Neural cell (in vitro differentiated cells): ENCODE measurements around the gene MON1A. TPM values are rescaled to one million over a fixed set of nuclear protein-coding genes. Genes with fewer than 3 reads are reported as not detected.

ENCODE experiments used
- H2AFZ ChIP-seq: fragments of 200-600, 300-800 bp; sonication (generic), shearing (Covaris generic); 2 replicates; pipeline ENCODE4 v1.6.0; 2014; ENCODE audit warnings: low read depth, mild to moderate bottlenecking, antibody characterized with exemption, low read length, moderate library complexity
- H3F3A ChIP-seq: fragments of 200-600 bp; shearing (Covaris generic); 2 replicates; pipeline ENCODE4 v1.6.1; 2016; ENCODE audit warnings: mild to moderate bottlenecking, moderate library complexity, mixed read lengths, antibody characterized with exemption, low read length; ENCODE audit not compliant: insufficient read depth, poor library complexity, severe bottlenecking
- H3K27ac ChIP-seq: fragments of 200-600, 300-800 bp; sonication (generic), shearing (Covaris generic); 2 replicates; pipeline ENCODE4 v1.5.1; 2014; ENCODE audit warnings: mild to moderate bottlenecking, low read length, moderate library complexity
- H3K27me3 ChIP-seq: fragments of 300-800, 200-600 bp; sonication (generic), shearing (Covaris generic); 2 replicates; pipeline ENCODE4 v1.6.0; 2014; ENCODE audit warnings: mild to moderate bottlenecking, low read depth, low read length, moderate library complexity; ENCODE audit not compliant: insufficient read depth
- H3K36me3 ChIP-seq: fragments of 300-800, 200-600 bp; sonication (generic), shearing (Covaris generic); 2 replicates; pipeline ENCODE4 v1.5.1; 2014; ENCODE audit warnings: mild to moderate bottlenecking, antibody characterized with exemption, low read length, moderate library complexity; ENCODE audit not compliant: insufficient read depth
- H3K4me2 ChIP-seq: fragments of 300-800, 200-600 bp; sonication (generic), shearing (Covaris generic); 2 replicates; pipeline ENCODE4 v1.6.0; 2014; ENCODE audit warnings: mild to moderate bottlenecking, low read length
- H3K4me3 ChIP-seq: fragments of 300-800, 200-600 bp; sonication (generic), shearing (Covaris generic); 2 replicates; pipeline ENCODE4 v1.5.1; 2014; ENCODE audit warnings: mild to moderate bottlenecking, low read length, moderate library complexity
- H3K79me2 ChIP-seq: fragments of 200-600 bp; shearing (Covaris generic); replicated peaks from 2 replicates; pipeline ENCODE4 v1.6.0; 2014; ENCODE audit warnings: mild to moderate bottlenecking, low read length, moderate library complexity; ENCODE audit not compliant: insufficient read depth
- H3K9ac ChIP-seq: fragments of 300-800, 200-600 bp; sonication (generic), shearing (Covaris generic); 2 replicates; pipeline ENCODE4 v1.6.1; 2016; ENCODE audit warnings: mild to moderate bottlenecking, low read length, mixed read lengths
- H3K9me2 ChIP-seq: fragments of 200-600 bp; shearing (Covaris generic); 2 replicates; pipeline ENCODE4 v1.6.1; 2016; ENCODE audit warnings: mild to moderate bottlenecking, low read length, mixed read lengths; ENCODE audit not compliant: insufficient read depth
- H3K9me3 ChIP-seq: fragments of 200-600, 300-800 bp; sonication (generic), shearing (Covaris generic); 2 replicates; pipeline ENCODE4 v1.6.1; 2016; ENCODE audit warnings: mild to moderate bottlenecking, mixed run types, low read length, moderate library complexity, mixed read lengths
- H4K20me1 ChIP-seq: fragments of 200-600 bp; shearing (Covaris generic); 2 replicates; pipeline ENCODE4 v1.6.1; 2016; ENCODE audit warnings: mild to moderate bottlenecking, mixed run types; ENCODE audit not compliant: insufficient read depth
- CTCF ChIP-seq: fragments of 450-650 bp; IDR thresholded peaks from 2 replicates; pipeline ENCODE4 v1.5.1; 2014; ENCODE audit warnings: antibody characterized with exemption, mild to moderate bottlenecking, moderate library complexity; ENCODE audit not compliant: poor library complexity, severe bottlenecking
- EP300 ChIP-seq: fragments of 450-650 bp; conservative IDR thresholded peaks from 2 replicates; pipeline ENCODE4 v1.6.1; 2014; ENCODE audit warnings: antibody characterized with exemption, mild to moderate bottlenecking, moderate library complexity; ENCODE audit not compliant: poor library complexity, severe bottlenecking
- EZH2 ChIP-seq: fragments of 200-600, 300-800 bp; shearing (Covaris generic), sonication (generic); IDR thresholded peaks from 2 replicates; pipeline ENCODE4 v1.6.1; 2014; ENCODE audit warnings: antibody characterized with exemption, low read length, borderline replicate concordance, mild to moderate bottlenecking; ENCODE audit not compliant: insufficient read depth, poor library complexity, severe bottlenecking
- MXI1 ChIP-seq: fragments of 450-650 bp; conservative IDR thresholded peaks from 2 replicates; pipeline ENCODE4 v1.6.1; 2014; ENCODE audit warnings: antibody characterized with exemption, mild to moderate bottlenecking; ENCODE audit not compliant: poor library complexity, severe bottlenecking
- POLR2AphosphoS5 ChIP-seq: IDR thresholded peaks from 2 replicates; pipeline ENCODE4 v1.6.1; 2012
- RAD21 ChIP-seq: fragments of 450-650 bp; conservative IDR thresholded peaks from 2 replicates; pipeline ENCODE4 v1.6.1; 2014; ENCODE audit warnings: antibody characterized with exemption, mild to moderate bottlenecking, moderate library complexity
- REST ChIP-seq: IDR thresholded peaks from 2 replicates; pipeline ENCODE4 v1.6.1; 2012; ENCODE audit warnings: borderline replicate concordance
- SMC3 ChIP-seq: fragments of 450-650 bp; conservative IDR thresholded peaks from 2 replicates; pipeline ENCODE4 v1.6.1; 2014; ENCODE audit warnings: antibody characterized with exemption, mild to moderate bottlenecking, moderate library complexity; ENCODE audit not compliant: poor library complexity
- TAF1 ChIP-seq: IDR thresholded peaks from 2 replicates; pipeline ENCODE4 v1.6.1; 2012; ENCODE audit warnings: low read depth
- polyA plus RNA-seq: library from polyadenylated mRNA; depleted of rRNA; stranded (reverse); fragments of >200 nt; gene quantifications from 2 replicates; pipeline ENCODE4 v1.2.3, GENCODE V29; 2014

The MON1A gene
- polyA plus RNA-seq, 1 donor from 2014 or later: 35.4 TPM

DNA sequence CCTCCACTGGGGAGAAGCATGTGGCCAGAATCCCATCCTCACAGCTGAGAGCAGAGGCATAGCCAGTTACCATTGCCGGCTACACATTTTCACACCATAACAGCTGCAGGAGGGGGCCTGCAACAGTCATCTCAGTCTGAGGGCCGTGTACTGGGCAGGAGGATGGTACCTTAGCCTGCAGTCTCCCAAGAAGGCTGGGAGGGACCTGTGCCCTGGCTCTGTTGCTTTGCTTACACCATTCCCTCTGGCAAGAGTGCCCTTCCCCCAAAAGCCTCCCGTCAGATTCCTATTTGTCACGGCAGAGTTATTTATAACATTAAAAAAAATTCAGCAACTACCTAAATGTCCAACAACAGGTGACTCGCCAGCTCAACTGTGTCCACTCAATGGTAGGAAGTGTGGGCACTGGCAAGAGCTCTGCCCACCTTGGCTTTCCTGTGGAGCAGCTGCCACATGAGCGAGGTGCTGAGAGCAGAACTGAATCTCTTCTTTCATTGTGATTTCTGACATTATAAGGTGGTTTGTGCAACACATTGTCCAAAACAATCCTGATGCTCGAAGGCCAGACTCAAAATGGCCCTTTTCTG lies 64.3 kb downstream of the MON1A start:
- H3K4me2 ChIP-seq: no peak overlapping the region
- H3K27me3 ChIP-seq: no peaks in the 10 kb centered on the region
- no peaks in the 10 kb centered on the region for H4K20me1 ChIP-seq
- no peaks in the 10 kb centered on the region for H3K36me3 ChIP-seq
- peak overlapping the region; percentile 26 for H3K9ac ChIP-seq
- peaks cover 55% of the 10 kb centered on the region for H3K79me2 ChIP-seq
- peak overlapping the region; percentile 35 for H3K27ac ChIP-seq
- H3K9me2 ChIP-seq: no peaks in the 10 kb centered on the region
- H2AFZ ChIP-seq: no peak overlapping the region
- no peaks in the 10 kb centered on the region for H3F3A ChIP-seq
- H3K9me3 ChIP-seq: no peaks in the 10 kb centered on the region
- TF ChIP-seq SMC3: no peak
- no peak for TF ChIP-seq CTCF
- TF ChIP-seq REST: no peak
- TF ChIP-seq EP300: no peak
- TF ChIP-seq EZH2: no peak
- no peak for TF ChIP-seq MXI1
- no peak for TF ChIP-seq RAD21
- TF ChIP-seq POLR2AphosphoS5: no peak
- TF ChIP-seq TAF1: no peak
- peak overlapping the region; percentile 94 for H3K4me3 ChIP-seq

GRCh38 chr3:49864505-49864904 lies 65.1 kb downstream of the MON1A start:
- no peaks in the 10 kb centered on the region for H4K20me1 ChIP-seq
- H2AFZ ChIP-seq: no peak overlapping the region
- peak overlapping the region; percentile 26 for H3K9ac ChIP-seq
- TF ChIP-seq TAF1: no peak
- TF ChIP-seq MXI1: no peak
- no peak for TF ChIP-seq RAD21
- no peak overlapping the region for H3K4me2 ChIP-seq
- H3K36me3 ChIP-seq: no peaks in the 10 kb centered on the region
- H3K9me3 ChIP-seq: no peaks in the 10 kb centered on the region
- no peaks in the 10 kb centered on the region for H3K9me2 ChIP-seq
- no peaks in the 10 kb centered on the region for H3K27me3 ChIP-seq
- H3K4me3 ChIP-seq: peak overlapping the region; percentile 94
- H3F3A ChIP-seq: no peaks in the 10 kb centered on the region
- no peak overlapping the region for H3K27ac ChIP-seq
- peaks cover 55% of the 10 kb centered on the region for H3K79me2 ChIP-seq
